H9 (cell line): ENCODE data around the gene AFG1L. TPM values are rescaled to one million over a fixed set of nuclear protein-coding genes. Genes with fewer than 3 reads are reported as not detected.

Experiments
- DNase-seq: peaks from one replicate; pipeline ENCODE4 v3.0.0-alpha.2; 2017
- H2AFZ ChIP-seq: one replicate; pipeline ENCODE4 v1.6.1; 2013; ENCODE audit warnings: mild to moderate bottlenecking, low read length, control low read depth, moderate library complexity
- H2AK5ac ChIP-seq: 2 replicates; pipeline ENCODE4 v1.6.1; 2013; ENCODE audit warnings: low read length, control low read depth, mixed read lengths; ENCODE audit not compliant: insufficient read length
- H2BK120ac ChIP-seq: one replicate; pipeline ENCODE4 v1.6.1; 2013; ENCODE audit warnings: low read depth, mild to moderate bottlenecking, low read length, control low read depth, inconsistent platforms; ENCODE audit not compliant: poor library complexity, severe bottlenecking
- H2BK12ac ChIP-seq: 2 replicates; pipeline ENCODE4 v1.6.1; 2013; ENCODE audit warnings: low read length, control low read depth, mixed read lengths, low read depth; ENCODE audit not compliant: insufficient read length
- H2BK15ac ChIP-seq: 2 replicates; pipeline ENCODE4 v1.6.1; 2013; ENCODE audit warnings: low read depth, low read length, control low read depth
- H2BK20ac ChIP-seq: one replicate; pipeline ENCODE4 v1.6.1; 2013; ENCODE audit warnings: low read depth, mild to moderate bottlenecking, low read length, control low read depth, inconsistent platforms; ENCODE audit not compliant: poor library complexity, severe bottlenecking
- H2BK5ac ChIP-seq: 2 replicates; pipeline ENCODE4 v1.6.1; 2013; ENCODE audit warnings: low read length, control low read depth, mixed read lengths; ENCODE audit not compliant: insufficient read length
- H3K14ac ChIP-seq: 2 replicates; pipeline ENCODE4 v1.6.1; 2013; ENCODE audit warnings: low read length, control low read depth; ENCODE audit not compliant: insufficient read depth
- H3K18ac ChIP-seq: 2 replicates; pipeline ENCODE4 v1.6.1; 2013; ENCODE audit warnings: low read depth, mild to moderate bottlenecking, mixed read lengths, low read length, control low read depth; ENCODE audit not compliant: insufficient read length
- H3K23ac ChIP-seq: 2 replicates; pipeline ENCODE4 v1.6.1; 2013; ENCODE audit warnings: low read length, control low read depth, mixed read lengths, low read depth; ENCODE audit not compliant: insufficient read length
- H3K23me2 ChIP-seq: 2 replicates; pipeline ENCODE4 v1.6.1; 2013; ENCODE audit warnings: low read depth, mild to moderate bottlenecking, mixed read lengths, low read length, control low read depth; ENCODE audit not compliant: insufficient read length, poor library complexity, severe bottlenecking
- H3K27ac ChIP-seq: 2 replicates; pipeline ENCODE4 v1.5.1; 2013; ENCODE audit warnings: low read length, control low read depth, mixed read lengths, low read depth; ENCODE audit not compliant: insufficient read length
- H3K27me3 ChIP-seq: 2 replicates; pipeline ENCODE4 v1.6.1; 2013; ENCODE audit warnings: low read length, control low read depth, inconsistent platforms; ENCODE audit not compliant: insufficient read depth
- H3K4ac ChIP-seq: 2 replicates; pipeline ENCODE4 v1.6.1; 2013; ENCODE audit warnings: low read depth, mild to moderate bottlenecking, control low read depth, inconsistent platforms, low read length, moderate library complexity
- H3K4me1 ChIP-seq: 2 replicates; pipeline ENCODE4 v1.6.1; 2013; ENCODE audit warnings: low read length, control low read depth, inconsistent platforms; ENCODE audit not compliant: insufficient read depth
- H3K4me2 ChIP-seq: 2 replicates; pipeline ENCODE4 v1.6.1; 2013; ENCODE audit warnings: low read length, control low read depth, mixed read lengths; ENCODE audit not compliant: insufficient read length, insufficient read depth
- H3K56ac ChIP-seq: 2 replicates; pipeline ENCODE4 v1.6.1; 2013; ENCODE audit warnings: low read depth, mild to moderate bottlenecking, mixed read lengths, low read length, control low read depth; ENCODE audit not compliant: insufficient read length
- H3K79me1 ChIP-seq: 2 replicates; pipeline ENCODE4 v1.6.1; 2013; ENCODE audit warnings: low read depth, mild to moderate bottlenecking, moderate library complexity, low read length, control low read depth, inconsistent platforms; ENCODE audit not compliant: insufficient read depth, poor library complexity, severe bottlenecking
- H3K79me2 ChIP-seq: 2 replicates; pipeline ENCODE4 v1.6.1; 2013; ENCODE audit warnings: low read length, control low read depth, inconsistent platforms; ENCODE audit not compliant: insufficient read depth
- H3K9ac ChIP-seq: 2 replicates; pipeline ENCODE4 v1.6.1; 2013; ENCODE audit warnings: low read length, control low read depth, mixed read lengths; ENCODE audit not compliant: insufficient read length; ENCODE audit errors: extremely low read depth
- H3K9me3 ChIP-seq: one replicate; pipeline ENCODE4 v1.6.1; 2013; ENCODE audit warnings: low read depth, low read length, inconsistent platforms; ENCODE audit not compliant: control insufficient read depth
- H3T11ph ChIP-seq: one replicate; pipeline ENCODE4 v1.6.1; 2013; ENCODE audit warnings: mild to moderate bottlenecking, low read length, control low read depth, inconsistent platforms
- H4K20me1 ChIP-seq: one replicate; pipeline ENCODE4 v1.6.1; 2013; ENCODE audit not compliant: control insufficient read depth, insufficient read length, insufficient read depth
- H4K5ac ChIP-seq: 2 replicates; pipeline ENCODE4 v1.6.1; 2013; ENCODE audit warnings: low read depth, mild to moderate bottlenecking, mixed read lengths, low read length, control low read depth; ENCODE audit not compliant: insufficient read length
- H4K8ac ChIP-seq: replicated peaks from 2 replicates; pipeline ENCODE4 v1.6.1; 2013; ENCODE audit warnings: low read length, control low read depth, mixed read lengths, low read depth; ENCODE audit not compliant: insufficient read length
- H4K91ac ChIP-seq: 2 replicates; pipeline ENCODE4 v1.6.1; 2013; ENCODE audit warnings: low read depth, mild to moderate bottlenecking, moderate library complexity, mixed read lengths, low read length, control low read depth; ENCODE audit not compliant: insufficient read length
- H3K27ac Mint-ChIP-seq, 3 experiments: 2 replicates in 2 of 3; 3 replicates in 1 of 3; pipeline ENCODE4 v1.8.0; 2020 to 2021; ENCODE audit warnings: mixed read lengths in 3 of 3, mild to moderate bottlenecking in 1 of 3, moderate library complexity in 1 of 3
- H3K27me3 Mint-ChIP-seq: 2 replicates; pipeline ENCODE4 v1.8.0; 2021; ENCODE audit warnings: low read depth, mild to moderate bottlenecking, moderate library complexity, mixed read lengths
- H3K36me3 Mint-ChIP-seq, 3 experiments: 2 replicates in 2 of 3; 3 replicates in 1 of 3; pipeline ENCODE4 v1.8.0; 2020 to 2021; ENCODE audit warnings: low read depth in 3 of 3, mixed read lengths in 3 of 3; ENCODE audit not compliant: insufficient read depth in 1 of 3
- H3K4me1 Mint-ChIP-seq, 2 experiments: 2 replicates each; pipeline ENCODE4 v1.8.0; 2020; ENCODE audit warnings: mixed read lengths in 2 of 2
- H3K4me3 Mint-ChIP-seq, 2 experiments: 2 replicates in 1 of 2; 3 replicates in 1 of 2; pipeline ENCODE4 v1.8.0; 2020 to 2021; ENCODE audit warnings: mild to moderate bottlenecking in 2 of 2, mixed read lengths in 2 of 2, moderate library complexity in 1 of 2
- H3K9me3 Mint-ChIP-seq, 2 experiments: 2 replicates in 1 of 2; 3 replicates in 1 of 2; pipeline ENCODE4 v1.8.0; 2020; ENCODE audit warnings: mild to moderate bottlenecking in 2 of 2, mixed read lengths in 2 of 2, moderate library complexity in 1 of 2
- WGBS: extraction: QIAGEN DNeasy Blood & Tissue Kit; methylation state at CpG from one replicate; pipeline ENCODE4 v1.1.7; 2013; ENCODE audit warnings: missing lambda C conversion rate, low lambda C conversion rate, mixed read lengths; ENCODE audit not compliant: insufficient read length; ENCODE audit errors: extremely low coverage; 5-methylcytosine and 5-hydroxymethylcytosine counted together
- total RNA-seq: library from RNA; stranded (reverse); gene quantifications from 2 replicates; pipeline ENCODE4 v1.2.1, GENCODE V29; 2021
- TF ChIP-seq, protein P1 (sequence below): fragments of 200-600 bp; sonication (generic); conservative IDR thresholded peaks from 3 replicates; pipeline ENCODE4 v1.8.0; 2021; ENCODE audit warnings: antibody characterized with exemption, mild to moderate bottlenecking

The AFG1L gene
- total RNA-seq, 1 experiment from 2014 or later: 4.7 TPM

DNA sequence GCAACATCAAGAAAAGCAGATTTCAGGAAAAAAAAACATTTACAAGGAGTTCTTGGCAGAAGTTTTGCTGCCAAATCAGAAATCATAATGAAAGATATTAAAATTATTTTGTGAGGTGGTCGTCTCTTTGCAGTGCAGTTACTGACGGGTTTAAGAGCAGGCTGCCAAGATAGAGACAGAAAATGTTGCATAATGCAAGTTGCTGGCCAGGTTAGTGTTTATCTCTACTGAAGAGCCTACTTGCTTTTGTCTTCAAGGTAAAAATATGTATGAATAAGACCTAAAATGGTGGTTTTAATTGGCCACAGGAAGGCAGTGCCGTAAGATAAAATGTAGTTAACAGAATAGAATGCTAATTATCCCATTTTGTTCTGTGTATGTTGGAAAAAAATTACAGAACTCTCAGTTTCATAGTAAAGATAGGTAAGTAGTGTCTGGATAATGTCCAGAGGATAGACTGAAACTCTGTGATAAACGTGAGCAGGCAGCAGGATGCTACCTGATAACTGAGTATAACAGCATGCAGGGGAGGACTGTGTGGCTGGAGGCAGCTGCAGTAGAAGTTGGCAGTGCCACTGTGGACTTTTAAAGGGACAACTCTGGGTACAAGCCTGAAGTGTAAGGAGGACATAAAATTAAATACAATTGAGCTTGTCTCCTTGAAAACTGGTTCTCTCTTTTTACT lies 279.7 kb downstream of the AFG1L start:
- Histone ChIP-seq H4K20me1 (no peaks in the 10 kb centered on the region), H3K14ac (no peak overlapping the region), H3K18ac (no peak overlapping the region), H3K4me1 (no peaks in the 10 kb centered on the region), H3K27ac (no peak overlapping the region), H3K4me2 (no peak overlapping the region), H4K8ac (no peak overlapping the region), H3K23me2 (no peaks in the 10 kb centered on the region), H3T11ph (no peak overlapping the region), H3K27me3 (no peaks in the 10 kb centered on the region), H2BK120ac (no peak overlapping the region), H3K9ac (no peak overlapping the region), H3K79me2 (peaks cover 5% of the 10 kb centered on the region; the same call in 1 of the 2 replicates), H2BK12ac (no peak overlapping the region), H3K56ac (no peak overlapping the region), H2BK5ac (no peak overlapping the region), H2AFZ (no peak overlapping the region), H2BK15ac (no peak overlapping the region), H3K23ac (no peak overlapping the region), H3K79me1 (peaks cover under 1% of the 10 kb centered on the region), H4K91ac (no peak overlapping the region), H2BK20ac (no peak overlapping the region), H3K9me3 (no peaks in the 10 kb centered on the region), H4K5ac (no peak overlapping the region), H2AK5ac (no peak overlapping the region), H3K4ac (no peak overlapping the region)
- Mint-ChIP-seq H3K9me3 (no peaks in the 10 kb centered on the region), H3K27me3 (no peaks in the 10 kb centered on the region), H3K4me3 (no peak overlapping the region), H3K4me1 (peaks cover 0 to 3% of the 10 kb centered on the region in 2 experiments; a peak in 1 of 4 replicates), H3K27ac (no peak overlapping the region), H3K36me3 (peaks cover 13 to 18% (median 15%) of the 10 kb centered on the region in 3 experiments; a peak in 6 of 7 replicates)
- no peak for DNase-seq
- no CpG with 5 or more reads among the region's 4 CpGs for WGBS
- TF ChIP-seq, protein P1, sequence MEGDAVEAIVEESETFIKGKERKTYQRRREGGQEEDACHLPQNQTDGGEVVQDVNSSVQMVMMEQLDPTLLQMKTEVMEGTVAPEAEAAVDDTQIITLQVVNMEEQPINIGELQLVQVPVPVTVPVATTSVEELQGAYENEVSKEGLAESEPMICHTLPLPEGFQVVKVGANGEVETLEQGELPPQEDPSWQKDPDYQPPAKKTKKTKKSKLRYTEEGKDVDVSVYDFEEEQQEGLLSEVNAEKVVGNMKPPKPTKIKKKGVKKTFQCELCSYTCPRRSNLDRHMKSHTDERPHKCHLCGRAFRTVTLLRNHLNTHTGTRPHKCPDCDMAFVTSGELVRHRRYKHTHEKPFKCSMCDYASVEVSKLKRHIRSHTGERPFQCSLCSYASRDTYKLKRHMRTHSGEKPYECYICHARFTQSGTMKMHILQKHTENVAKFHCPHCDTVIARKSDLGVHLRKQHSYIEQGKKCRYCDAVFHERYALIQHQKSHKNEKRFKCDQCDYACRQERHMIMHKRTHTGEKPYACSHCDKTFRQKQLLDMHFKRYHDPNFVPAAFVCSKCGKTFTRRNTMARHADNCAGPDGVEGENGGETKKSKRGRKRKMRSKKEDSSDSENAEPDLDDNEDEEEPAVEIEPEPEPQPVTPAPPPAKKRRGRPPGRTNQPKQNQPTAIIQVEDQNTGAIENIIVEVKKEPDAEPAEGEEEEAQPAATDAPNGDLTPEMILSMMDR: no peak

Other genes with a start within 250 kb of the AFG1L start
- gene OSTM1, start 220.3 kb upstream of the AFG1L start, total RNA-seq: 20.6 and 20.9 TPM in 2 replicates
- gene NR2E1, start 129.0 kb upstream of the AFG1L start, total RNA-seq: not detected in 2 replicates
- 76.7 and 80.7 TPM in 2 replicates for gene SNX3, start 34.0 kb upstream of the AFG1L start, total RNA-seq